HG03571 (cell line): ENCODE results near the gene SRPX.

ENCODE experiments used
- ATAC-seq: cut with Tn5 transposase; IDR thresholded peaks from one replicate; pipeline ENCODE4 v1.9.1; 2021; ENCODE audit not compliant: unreplicated experiment

Gene SRPX

DNA sequence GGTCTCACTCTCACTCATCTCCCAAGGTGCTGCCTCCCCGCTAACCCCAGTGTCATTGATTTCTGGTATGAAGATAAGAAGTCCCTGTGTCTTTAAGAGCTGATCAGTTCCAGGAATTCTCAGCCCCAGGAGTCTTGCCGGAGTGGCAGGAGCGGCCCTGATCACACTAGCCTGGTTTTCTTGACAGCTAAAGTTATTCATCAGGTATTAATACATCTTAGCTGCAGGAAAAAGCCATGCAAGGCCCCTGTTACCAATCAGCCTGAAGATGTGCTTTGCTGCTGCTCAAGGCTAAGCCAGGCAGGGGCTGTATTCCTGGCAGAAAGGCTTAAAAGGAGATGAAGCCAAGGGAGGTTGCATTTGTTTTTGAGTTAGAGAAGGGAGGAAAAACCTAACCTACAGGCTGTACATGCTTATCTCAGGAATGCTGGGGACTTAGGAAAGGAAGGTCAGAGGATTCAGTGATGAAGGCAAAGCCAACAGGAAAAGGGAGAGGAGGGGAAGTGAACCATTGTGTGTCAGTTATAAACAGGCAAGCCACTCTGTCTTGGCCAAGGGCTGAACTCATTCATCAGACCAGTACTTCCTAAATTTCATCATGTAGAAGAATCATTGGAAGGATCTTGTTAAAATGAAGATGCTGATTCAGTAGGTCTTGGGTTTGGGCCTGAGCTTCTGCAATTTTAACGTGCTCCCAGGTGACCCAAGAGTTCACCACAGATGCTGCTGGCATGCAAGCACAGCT lies 8.6 kb downstream of the SRPX start:
- no peak for ATAC-seq

DNA sequence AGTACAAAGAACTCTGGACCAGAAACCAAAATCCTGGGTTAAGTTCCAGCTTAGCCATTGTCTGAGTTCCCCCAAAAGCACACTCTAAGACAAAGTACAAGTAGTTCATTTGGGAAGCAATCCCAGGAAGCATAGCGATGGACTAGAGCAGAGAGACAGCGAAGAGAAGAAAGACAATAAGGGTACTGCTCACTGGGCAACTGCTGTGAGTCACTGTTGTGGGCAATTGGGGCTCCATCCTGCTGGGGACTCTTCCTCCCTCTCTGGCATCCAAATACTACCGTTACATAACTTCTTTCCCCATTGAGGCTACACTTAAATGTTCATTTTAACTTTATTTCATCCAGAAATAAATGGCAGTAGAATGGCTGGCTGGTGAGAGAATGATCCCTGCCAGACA lies 14.1 kb downstream of the SRPX start:
- ATAC-seq = no peak

DNA sequence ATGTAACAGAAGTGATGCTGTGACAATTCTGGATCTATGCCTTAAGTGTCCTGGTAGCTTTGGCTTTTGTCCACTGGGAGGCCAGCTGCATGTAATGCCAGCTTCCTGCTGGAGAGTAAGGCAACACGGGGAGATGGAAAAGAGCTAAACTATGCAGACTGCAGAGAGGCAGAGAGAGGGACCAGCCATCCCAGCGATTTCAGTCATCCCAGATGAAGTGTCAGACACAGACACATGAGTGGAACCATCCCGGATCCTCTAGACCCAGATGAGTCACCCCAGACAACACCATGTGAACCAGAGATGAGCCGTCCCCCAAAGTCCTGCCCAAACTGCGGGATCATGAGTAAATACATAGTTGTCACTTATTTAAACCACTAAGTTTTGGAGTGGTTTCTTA lies 14.6 kb downstream of the SRPX start:
- no peak for ATAC-seq

GRCh38 chrX:38205039-38205438 lies 15.6 kb downstream of the SRPX start:
- ATAC-seq = no peak

GRCh38 chrX:38192007-38192810 lies 28.5 kb downstream of the SRPX start:
- no peak for ATAC-seq

GRCh38 chrX:38189431-38190250 lies 31.0 kb downstream of the SRPX start:
- no peak for ATAC-seq

- ATAC-seq = no peak
Observed at GRCh38 chrX:38183596-38183995, 37.1 kb downstream of the SRPX start.

- no peak for ATAC-seq
Observed at GRCh38 chrX:38181357-38181756, 39.3 kb downstream of the SRPX start.

DNA sequence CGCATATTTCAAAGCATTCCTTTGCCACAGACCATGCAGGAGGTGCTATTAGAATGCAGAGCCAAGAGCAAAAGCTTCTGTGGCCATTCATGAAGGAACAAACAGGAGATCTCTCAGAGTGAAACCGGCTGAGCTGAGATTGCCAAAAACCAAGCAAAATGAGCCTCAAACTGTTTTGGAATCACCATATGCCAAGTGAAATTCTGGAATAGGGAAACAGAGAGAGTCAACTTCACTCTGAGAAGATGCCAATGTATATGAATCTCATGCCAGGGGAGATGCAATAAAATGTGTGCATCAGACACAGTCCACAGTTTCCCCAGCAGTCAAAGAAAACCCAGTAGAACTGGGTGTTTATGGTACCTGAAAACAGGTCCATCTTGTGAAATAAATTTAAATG lies 42.3 kb downstream of the SRPX start:
- no peak for ATAC-seq

DNA sequence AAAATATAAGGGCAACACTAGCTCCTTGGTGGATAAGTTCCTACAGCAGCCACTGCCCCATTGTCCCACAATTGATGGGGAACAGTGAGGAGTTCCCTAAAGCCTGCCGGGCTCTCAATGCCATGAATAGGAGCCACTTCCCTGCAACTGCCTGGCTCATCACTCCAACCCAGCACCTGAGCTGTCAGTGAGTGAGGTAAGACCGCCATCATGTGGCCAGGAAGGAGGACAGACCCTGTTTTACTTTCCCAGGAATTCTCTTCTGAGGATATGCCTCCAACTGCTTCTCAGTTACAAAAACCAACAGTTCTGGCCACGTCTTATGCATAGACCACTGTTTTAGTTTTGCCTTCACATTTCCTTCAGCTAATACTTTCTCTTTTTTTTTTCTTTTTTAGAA lies 45.5 kb downstream of the SRPX start:
- no peak for ATAC-seq

DNA sequence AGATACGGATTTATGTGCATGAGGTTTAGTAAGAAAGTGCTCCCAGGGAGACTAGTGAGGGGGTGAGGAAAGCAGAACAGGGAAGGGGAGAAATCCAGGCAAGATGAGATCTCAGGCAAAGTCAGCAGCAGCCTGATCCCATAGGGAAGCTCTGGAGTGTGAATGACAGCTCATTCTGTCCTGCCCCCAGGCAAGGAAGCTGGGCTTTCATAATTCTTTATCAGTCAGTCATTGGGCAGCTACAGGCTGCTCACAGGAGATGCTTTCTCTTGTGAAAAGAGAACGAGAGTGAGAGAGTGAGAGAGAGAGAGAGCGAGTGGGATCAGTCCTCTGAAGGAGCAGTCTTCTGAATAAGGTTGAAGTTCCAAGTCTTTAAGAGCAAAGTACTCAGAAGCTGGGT lies 48.1 kb downstream of the SRPX start:
- ATAC-seq = no peak

GRCh38 chrX:38170556-38170955 lies 50.1 kb downstream of the SRPX start:
- ATAC-seq = no peak

DNA sequence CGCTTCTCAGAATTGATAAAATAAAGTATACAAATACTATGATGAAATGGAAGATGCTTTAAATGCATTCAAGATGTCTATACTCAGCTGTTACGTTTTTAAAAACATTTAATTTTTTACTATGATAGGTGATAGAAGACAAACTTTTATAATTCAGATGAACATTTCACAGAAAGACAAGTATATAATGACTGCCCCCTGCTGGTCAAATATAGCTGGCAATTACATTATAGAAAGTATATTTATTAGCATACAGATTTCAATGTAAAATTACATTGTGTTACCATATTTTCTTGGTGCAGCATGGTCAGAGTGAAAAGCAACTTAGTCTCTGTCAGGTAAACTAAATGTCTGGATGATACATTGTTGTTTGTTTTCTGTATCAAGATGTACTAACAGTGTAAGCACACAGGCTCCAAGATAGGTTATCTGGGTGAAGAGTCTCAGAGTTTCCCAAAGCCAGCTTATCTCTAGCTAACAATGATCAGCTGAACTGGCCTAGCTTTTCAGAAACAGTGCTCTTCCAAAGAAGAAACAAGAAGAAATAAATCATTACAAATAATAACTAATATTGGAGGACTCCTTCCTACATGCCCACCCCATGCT lies 54.1 kb downstream of the SRPX start:
- no peak for ATAC-seq

DNA sequence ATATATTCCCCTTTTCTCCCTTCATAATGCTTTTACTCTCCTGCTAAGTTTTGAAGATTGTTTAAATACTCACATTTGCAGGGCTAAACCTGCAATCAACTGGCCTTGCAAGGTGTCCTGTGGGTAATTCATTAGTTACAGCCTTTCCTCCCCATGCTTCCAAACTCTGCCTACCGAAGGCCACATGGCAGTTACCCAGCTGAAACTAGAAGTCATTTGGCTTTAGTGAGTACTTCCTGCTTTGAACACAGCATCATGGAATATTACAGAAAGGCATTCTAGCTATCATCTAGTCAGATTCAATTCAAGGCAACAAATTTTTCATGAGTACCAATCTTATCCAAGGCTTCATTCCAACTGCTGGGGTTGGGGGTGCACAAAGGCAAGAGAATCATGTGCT lies 55.6 kb downstream of the SRPX start:
- ATAC-seq = no peak

- ATAC-seq = no peak
Observed at GRCh38 chrX:38163193-38163592, 57.5 kb downstream of the SRPX start.

DNA sequence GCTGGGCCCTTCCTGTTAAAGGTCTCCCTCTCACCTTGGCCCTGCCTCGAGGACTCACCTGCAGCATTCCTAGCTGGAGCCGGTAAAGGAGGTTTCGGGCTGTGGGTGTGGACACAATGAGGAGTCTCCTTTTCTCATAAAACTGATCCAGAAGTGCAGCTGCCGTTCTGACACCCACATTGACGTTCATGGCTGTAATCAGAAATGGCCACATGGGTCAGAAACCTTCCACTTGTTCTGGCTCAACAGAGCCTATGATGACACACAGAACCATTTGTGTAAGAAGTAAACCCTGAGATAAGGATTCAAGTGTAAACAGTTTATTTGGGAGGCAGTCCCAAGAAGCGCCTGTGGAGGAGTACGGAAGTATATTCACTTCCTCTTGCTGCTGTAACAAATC lies 63.8 kb downstream of the SRPX start:
- ATAC-seq = no peak

- ATAC-seq = no peak
Observed at GRCh38 chrX:38154818-38155217, 65.9 kb downstream of the SRPX start.

- no peak for ATAC-seq
Observed at GRCh38 chrX:38154340-38154739, 66.3 kb downstream of the SRPX start.

DNA sequence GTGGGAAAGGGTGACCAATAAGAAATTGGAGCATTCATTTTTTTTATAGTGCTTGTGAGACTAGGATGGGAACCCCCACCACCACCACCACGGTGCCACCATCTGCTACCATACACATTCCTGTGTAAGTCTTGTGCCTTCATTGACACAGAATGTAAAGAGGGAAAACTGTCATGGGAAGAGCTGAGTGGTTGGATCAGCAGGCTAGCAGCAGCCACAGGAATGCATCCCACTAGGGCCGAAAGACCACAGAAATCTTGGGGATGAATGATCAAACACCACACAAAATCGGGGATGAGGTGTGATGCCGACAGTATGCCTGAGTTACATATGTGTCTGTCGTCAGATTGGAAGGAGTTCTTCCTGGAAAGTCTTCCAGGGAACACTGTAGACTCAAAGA lies 69.2 kb downstream of the SRPX start:
- no peak for ATAC-seq

- no peak for ATAC-seq
Observed at GRCh38 chrX:38150993-38151392, 69.7 kb downstream of the SRPX start.

- no peak for ATAC-seq
Observed at GRCh38 chrX:38149016-38149415, 71.7 kb downstream of the SRPX start.
